A673 (cell line): Measurements from ENCODE around the gene CCDC183.

Experiments used
- CTCF ChIP-seq: fragments of 300-800, 200-600 bp; sonication (generic); conservative IDR thresholded peaks from 2 replicates; pipeline ENCODE4 v1.5.1; 2017; ENCODE audit warnings: low read depth, mild to moderate bottlenecking, antibody characterized with exemption, low read length, moderate library complexity, mixed read lengths
- EZH2 ChIP-seq: fragments of 200-600 bp; sonication (generic); IDR thresholded peaks from 2 replicates; pipeline ENCODE4 v1.6.1; 2017; ENCODE audit warnings: borderline replicate concordance, low read depth, mild to moderate bottlenecking, mixed read lengths, antibody characterized with exemption, low read length; ENCODE audit not compliant: poor library complexity, severe bottlenecking

- TF ChIP-seq CTCF (no peak), EZH2 (no peak)
These were observed 61.0 kb downstream of the CCDC183 start for GRCh38 chr9:136857166-136857565.
